Sigmoid colon (tissue), 7 donors: ENCODE data around the gene CA12. TPM values are rescaled to one million over a fixed set of nuclear protein-coding genes. Genes with fewer than 3 reads are reported as not detected.
A peak's percentile ranks its signal among the peaks of the same experiment; 100 is the strongest.

Experiments used
- DNase-seq: peaks from one replicate; pipeline ENCODE4 v3.0.0-alpha.2; 2019
- H3K27ac ChIP-seq, 4 donors: fragments of 200-600 bp; sonication (generic); one replicate each; pipeline ENCODE4 v1.5.1; 2016 to 2019; ENCODE audit warnings: mild to moderate bottlenecking in 1 of 4
- H3K27me3 ChIP-seq, 3 donors: fragments of 200-600 bp; sonication (generic); one replicate each; pipeline ENCODE4 v1.5.1; 2019; ENCODE audit warnings: mild to moderate bottlenecking in 1 of 3
- H3K36me3 ChIP-seq, 4 donors: fragments of 200-600 bp; sonication (generic); one replicate each; pipeline ENCODE4 v1.5.1; 2016 to 2019
- H3K4me1 ChIP-seq, 4 donors: fragments of 200-600 bp; sonication (generic); one replicate each; pipeline ENCODE4 v1.5.1; 2017 to 2019
- H3K4me3 ChIP-seq, 4 donors: fragments of 200-600 bp; sonication (generic); one replicate each; pipeline ENCODE4 v1.5.1; 2017 to 2019; ENCODE audit warnings: mild to moderate bottlenecking in 2 of 4, moderate library complexity in 1 of 4
- H3K9me3 ChIP-seq, 4 donors: fragments of 200-600 bp in 3 of 4; sonication (generic) in 3 of 4; one replicate each; pipeline versions ENCODE4 v1.5.1 to v1.6.1; 2013 to 2019
- EP300 ChIP-seq, 4 donors: sonication (generic); formaldehyde crosslinking; IDR thresholded peaks; one replicate each; pipeline ENCODE4 v1.6.1; 2017; ENCODE audit warnings: antibody characterized with exemption in 4 of 4
- POLR2A ChIP-seq, 2 donors: fragments of 450-650 bp; IDR thresholded peaks; one replicate each; pipeline ENCODE4 v1.6.1; 2016; ENCODE audit warnings: antibody characterized with exemption in 2 of 2, mild to moderate bottlenecking in 2 of 2, moderate library complexity in 2 of 2
- POLR2AphosphoS5 ChIP-seq, 4 donors: sonication (generic); formaldehyde crosslinking; IDR thresholded peaks; one replicate each; pipeline ENCODE4 v1.6.1; 2017; ENCODE audit warnings: antibody characterized with exemption in 4 of 4
- WGBS, 2 donors: extraction: QIAGEN DNeasy Blood & Tissue Kit; methylation state at CpG; one replicate each; pipeline ENCODE4 v1.1.7; 2013; 5-methylcytosine and 5-hydroxymethylcytosine counted together
- intact Hi-C: fragments of 100-400 bp; cut with DNase I; formaldehyde crosslinking; loops from one replicate; pipeline ENCODE4 v1.15.1; 2023
- polyA plus RNA-seq, 3 donors: library from polyadenylated mRNA; stranded (reverse); fragments of 200-250 nt; gene quantifications; one replicate each; pipeline ENCODE4 v1.2.3, GENCODE V29; 2013
- total RNA-seq, 4 donors: library from RNA; depleted of rRNA; stranded (reverse); fragments of >200 nt; gene quantifications; one replicate each; pipeline ENCODE4 v1.1.0, GENCODE V29; 2016
- TF ChIP-seq, protein P1 (sequence below), 4 experiments: fragments of 450-650 bp in 3 of 4; fragments of 200-600 bp in 1 of 4; IDR thresholded peaks; one replicate each; pipeline ENCODE4 v1.5.1; 2016 to 2019; ENCODE audit warnings: antibody characterized with exemption in 4 of 4, mild to moderate bottlenecking in 3 of 4, moderate library complexity in 2 of 4
- donor health status: healthy with polysubstance abuse.
- donor health status: Bipolar disorder and iron deficiency.
- donor health status: healthy.

Gene CA12
- total and polyA plus RNA-seq, 7 donors, result 0.14 to 76.2 (median 2.2) TPM

DNA sequence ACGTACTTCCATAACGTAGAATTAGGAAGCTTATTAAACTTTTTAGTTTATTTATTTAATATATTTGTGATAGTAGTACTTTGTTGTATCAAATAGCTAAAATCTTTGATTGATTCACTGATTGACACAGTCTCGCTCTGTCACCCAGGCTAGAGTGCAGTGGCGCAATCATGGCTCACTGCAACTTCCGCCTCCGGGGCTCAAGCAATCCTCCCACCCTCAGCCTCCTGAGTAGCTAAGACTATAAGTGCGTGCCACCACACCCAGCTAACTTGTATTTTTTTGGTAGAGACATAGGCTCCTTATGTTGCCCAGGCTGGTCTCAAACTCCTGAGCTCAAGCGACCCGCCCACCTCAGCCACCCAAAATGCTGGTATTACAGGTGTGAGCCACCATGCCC lies 98.5 kb downstream of the CA12 start:
- Histone ChIP-seq H3K27ac (no peak overlapping the region), H3K4me3 (no peak overlapping the region), H3K4me1 (peaks cover 0 to 6% (median 3%) of the 10 kb centered on the region in 4 donors), H3K36me3 (peaks cover 0 to 59% (median 9%) of the 10 kb centered on the region in 4 donors), H3K27me3 (no peaks in the 10 kb centered on the region), H3K9me3 (no peaks in the 10 kb centered on the region)
- 86 to 90% methylated on average over 9 of the region's 9 CpGs for WGBS, 2 donors
- intact Hi-C loops, result no loop called here
- no peak for TF ChIP-seq POLR2A (IDR thresholded peaks at IDR 0.05)
- TF ChIP-seq POLR2AphosphoS5 (IDR thresholded peaks at IDR 0.05), result no peak
- no peak for TF ChIP-seq EP300 (IDR thresholded peaks at IDR 0.05)
- TF ChIP-seq, protein P1, sequence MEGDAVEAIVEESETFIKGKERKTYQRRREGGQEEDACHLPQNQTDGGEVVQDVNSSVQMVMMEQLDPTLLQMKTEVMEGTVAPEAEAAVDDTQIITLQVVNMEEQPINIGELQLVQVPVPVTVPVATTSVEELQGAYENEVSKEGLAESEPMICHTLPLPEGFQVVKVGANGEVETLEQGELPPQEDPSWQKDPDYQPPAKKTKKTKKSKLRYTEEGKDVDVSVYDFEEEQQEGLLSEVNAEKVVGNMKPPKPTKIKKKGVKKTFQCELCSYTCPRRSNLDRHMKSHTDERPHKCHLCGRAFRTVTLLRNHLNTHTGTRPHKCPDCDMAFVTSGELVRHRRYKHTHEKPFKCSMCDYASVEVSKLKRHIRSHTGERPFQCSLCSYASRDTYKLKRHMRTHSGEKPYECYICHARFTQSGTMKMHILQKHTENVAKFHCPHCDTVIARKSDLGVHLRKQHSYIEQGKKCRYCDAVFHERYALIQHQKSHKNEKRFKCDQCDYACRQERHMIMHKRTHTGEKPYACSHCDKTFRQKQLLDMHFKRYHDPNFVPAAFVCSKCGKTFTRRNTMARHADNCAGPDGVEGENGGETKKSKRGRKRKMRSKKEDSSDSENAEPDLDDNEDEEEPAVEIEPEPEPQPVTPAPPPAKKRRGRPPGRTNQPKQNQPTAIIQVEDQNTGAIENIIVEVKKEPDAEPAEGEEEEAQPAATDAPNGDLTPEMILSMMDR (IDR thresholded peaks at IDR 0.05), result no peak
- no peak for DNase-seq

DNA sequence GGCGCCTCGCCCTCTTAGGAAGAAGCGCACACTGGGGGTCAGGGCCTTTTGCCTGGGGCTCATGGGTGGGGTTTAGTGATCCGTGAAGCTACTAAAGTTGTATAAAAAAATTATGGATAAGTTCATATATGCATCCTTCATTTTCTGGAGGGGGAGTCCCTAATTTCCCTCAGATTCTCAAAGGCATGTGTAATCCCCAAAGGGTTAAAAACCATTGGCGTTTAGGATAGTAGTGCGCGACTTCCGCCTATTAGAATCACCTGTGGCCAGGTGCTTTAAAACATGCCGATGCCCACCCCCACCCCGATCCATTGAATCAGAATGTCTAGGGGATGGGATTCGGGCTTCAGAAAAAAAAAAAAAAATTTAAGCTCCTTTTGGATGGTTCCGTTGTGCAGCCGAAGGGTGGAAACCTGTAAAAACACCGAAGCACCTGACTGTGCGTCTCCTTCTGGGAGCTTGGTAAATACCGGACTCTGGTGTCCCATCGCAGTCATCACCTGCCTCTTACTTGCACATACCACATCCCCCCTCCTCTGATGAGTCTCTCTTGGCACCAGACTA lies 103.7 kb downstream of the CA12 start:
- TF ChIP-seq, protein P1 (IDR thresholded peaks at IDR 0.05), result no peak
- TF ChIP-seq EP300 (IDR thresholded peaks at IDR 0.05) (no peak), POLR2A (IDR thresholded peaks at IDR 0.05) (no peak), POLR2AphosphoS5 (IDR thresholded peaks at IDR 0.05) (no peak)
- intact Hi-C loops, result loop anchor here (1.0 to 10.0 kb wide), 4 partner anchors 87 to 319 kb away; partner anchors contain the start of genes FBXL22, LACTB and RPS27L
- H3K27ac ChIP-seq, result peak overlapping the region; percentile 83 to 90 (median 90)
- H3K36me3 ChIP-seq, result peaks cover 0 to 13% (median 0%) of the 10 kb centered on the region in 4 donors
- H3K9me3 ChIP-seq, result no peaks in the 10 kb centered on the region
- peak overlapping the region; percentile 81 to 97 (median 94) for H3K4me3 ChIP-seq
- peaks cover 0 to 14% (median 6%) of the 10 kb centered on the region in 4 donors for H3K4me1 ChIP-seq
- peak; percentile 70 for DNase-seq
- H3K27me3 ChIP-seq, result no peaks in the 10 kb centered on the region
- 5 to 12% methylated on average over 17 of the region's 17 CpGs for WGBS, 2 donors

DNA sequence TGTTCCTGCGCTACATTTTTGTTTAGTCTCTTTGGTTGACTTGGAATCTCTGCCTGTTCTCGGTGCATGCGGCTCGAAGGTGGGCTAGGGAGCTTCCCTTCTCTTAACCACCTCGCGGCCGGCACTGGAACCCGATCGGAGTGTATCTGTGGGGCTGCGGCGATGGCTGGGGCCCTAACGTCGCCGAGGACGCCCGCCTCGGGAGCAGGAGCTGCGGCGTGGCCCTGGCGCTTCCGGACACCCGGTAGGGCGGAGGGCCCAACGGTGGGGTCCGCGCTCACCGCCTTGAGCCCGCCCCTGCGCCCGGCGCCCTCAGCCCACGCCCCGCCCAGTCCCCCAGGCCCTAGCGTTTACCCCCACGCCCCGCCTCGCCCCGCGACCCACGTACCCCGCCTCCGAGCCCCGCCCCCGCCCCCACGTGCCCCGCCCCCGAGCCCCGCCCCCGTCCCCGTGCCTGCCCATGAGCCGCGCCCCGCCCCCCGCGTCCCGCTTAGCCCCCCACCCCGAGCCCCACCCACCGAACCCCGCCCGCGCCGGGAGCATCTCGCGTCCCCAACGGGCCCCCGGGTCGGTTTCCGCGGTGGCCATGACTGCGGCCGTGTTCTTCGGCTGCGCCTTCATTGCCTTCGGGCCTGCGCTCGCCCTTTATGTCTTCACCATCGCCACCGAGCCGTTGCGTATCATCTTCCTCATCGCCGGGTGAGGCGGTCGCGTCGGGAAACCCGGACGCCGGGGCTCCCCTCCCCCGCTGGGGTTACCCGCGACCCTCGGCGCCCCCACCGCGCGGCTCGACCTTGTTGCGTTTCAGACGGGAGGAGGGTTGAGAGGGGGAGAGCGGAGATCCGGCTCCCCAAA lies 104.4 kb downstream of the CA12 start, which contains the start of gene APH1B:
TSS of gene APH1B (plus strand) at position 568 of the 855 bp plus-strand sequence. CDS start at position 587, 19 bp downstream.
- WGBS, 2 donors, result 1% methylated on average over 95 to 102 of the region's 102 CpGs
- Histone ChIP-seq H3K27ac (peak within 1 kb of the TSS; percentile 83 to 90 (median 90)), H3K9me3 (no peaks in the 10 kb centered on the region), H3K4me3 (peak within 1 kb of the TSS; percentile 81 to 97 (median 94)), H3K27me3 (no peaks in the 10 kb centered on the region), H3K4me1 (peaks cover 0 to 14% (median 6%) of the 10 kb centered on the region in 4 donors), H3K36me3 (peaks cover 0 to 11% (median 0%) of the 10 kb centered on the region in 4 donors)
- intact Hi-C loops, result loop anchor here (1.0 to 10.0 kb wide), 4 partner anchors 86 to 320 kb away; partner anchors contain the start of genes FBXL22, LACTB and RPS27L
- TF ChIP-seq, protein P1 (IDR thresholded peaks at IDR 0.05), result no peak
- TF ChIP-seq POLR2A (IDR thresholded peaks at IDR 0.05) (peak in 1 of 2 donors; percentile 19), POLR2AphosphoS5 (IDR thresholded peaks at IDR 0.05) (peak; percentile 27 to 77 (median 64))
- DNase-seq, result peak; percentile 91

GRCh38 chr15:63276342-63277037 lies 105.2 kb downstream of the CA12 start:
- peaks cover 0 to 11% (median 0%) of the 10 kb centered on the region in 4 donors for H3K36me3 ChIP-seq
- intact Hi-C loops, result loop anchor here (1.0 to 10.0 kb wide), 4 partner anchors 86 to 321 kb away; partner anchors contain the start of genes FBXL22, LACTB and RPS27L
- peaks cover 0 to 14% (median 6%) of the 10 kb centered on the region in 4 donors for H3K4me1 ChIP-seq
- 12 to 20% methylated on average over 11 of the region's 11 CpGs for WGBS, 2 donors
- H3K27ac ChIP-seq, result peak overlapping the region; percentile 83 to 90 (median 90)
- H3K27me3 ChIP-seq, result no peaks in the 10 kb centered on the region
- H3K4me3 ChIP-seq, result peak overlapping the region; percentile 81 to 97 (median 94)
- TF ChIP-seq POLR2AphosphoS5 (IDR thresholded peaks at IDR 0.05), result no peak
- TF ChIP-seq EP300 (IDR thresholded peaks at IDR 0.05), result no peak
- TF ChIP-seq, protein P1 (IDR thresholded peaks at IDR 0.05), result no peak
- TF ChIP-seq POLR2A (IDR thresholded peaks at IDR 0.05), result no peak
- no peak for DNase-seq
- no peaks in the 10 kb centered on the region for H3K9me3 ChIP-seq
